Measurements from ENCODE around the gene SLC19A2. TPM values are rescaled to one million over a fixed set of nuclear protein-coding genes. Genes with fewer than 3 reads are reported as not detected.

Gene SLC19A2
- total and polyA plus RNA-seq, 2 of the 13 experiments (the other 11 are each of a cell fraction or from before 2014, with no cell fraction given): 30.4 to 56.0 TPM

GRCh38 chr1:169484683-169485430 is 887 bp downstream of the SLC19A2 start (continued):
- TF ChIP-seq ZNF562 (CRISPR knock-in tag; IDR thresholded peaks at IDR 0.05; ENCODE audit: borderline replicate concordance): no peak
- TF ChIP-seq FOXO1 (CRISPR knock-in tag; IDR thresholded peaks at IDR 0.05): peak; percentile 81; the same call in 1 of the 2 replicates
- TF ChIP-seq CEBPZ (IDR thresholded peaks at IDR 0.05; ENCODE audit: low read length): no peak
- no peak for TF ChIP-seq BRF2 (CRISPR knock-in tag; IDR thresholded peaks at IDR 0.05)
- no peak for TF ChIP-seq SCMH1 (CRISPR knock-in tag; IDR thresholded peaks at IDR 0.05; ENCODE audit: borderline replicate concordance)
- no peak for TF ChIP-seq ZNF598 (CRISPR knock-in tag; IDR thresholded peaks at IDR 0.05; ENCODE audit: borderline replicate concordance)
- 0 out of 2 replicates have a peak, but pooled peaks have one; percentile 16 for TF ChIP-seq IRF9 (CRISPR knock-in tag; IDR thresholded peaks at IDR 0.05; ENCODE audit: borderline replicate concordance)
- TF ChIP-seq CERS6 (CRISPR knock-in tag; IDR thresholded peaks at IDR 0.05): no peak
- no peak for TF ChIP-seq ZNF841 (CRISPR knock-in tag; IDR thresholded peaks at IDR 0.05; ENCODE audit: borderline replicate concordance)
- no peak for TF ChIP-seq ZNF180 (CRISPR knock-in tag; IDR thresholded peaks at IDR 0.05; ENCODE audit: borderline replicate concordance, low read depth)
- peak; percentile 81; the same call in 1 of the 3 replicates for TF ChIP-seq MXI1 (IDR thresholded peaks at IDR 0.05; ENCODE audit: borderline replicate concordance, low read depth, low read length)
- TF ChIP-seq SAFB2 (CRISPR knock-in tag; IDR thresholded peaks at IDR 0.05; ENCODE audit: borderline replicate concordance, low read depth): no peak; the same call in 1 of the 2 replicates
- no peak for TF ChIP-seq ZHX2 (IDR thresholded peaks at IDR 0.05; ENCODE audit: low read depth)
- TF ChIP-seq ZHX2 (CRISPR knock-in tag; IDR thresholded peaks at IDR 0.05; ENCODE audit: borderline replicate concordance): no peak
- TF ChIP-seq ZBTB38 (CRISPR knock-in tag; IDR thresholded peaks at IDR 0.05): no peak

Data from HepG2 (cell line).